GM19463 (cell line): ENCODE data around the gene NRF1.
"Not testable (repeated sequence)": the region's sequence is repeated elsewhere in the genome, so short reads cannot be mapped to it uniquely, and the experiment has no call there.

Source experiments
- ATAC-seq: cut with Tn5 transposase; IDR thresholded peaks from one replicate; pipeline ENCODE4 v1.9.1; 2021; ENCODE audit warnings: mild to moderate bottlenecking, moderate library complexity; ENCODE audit not compliant: unreplicated experiment

Gene NRF1

DNA sequence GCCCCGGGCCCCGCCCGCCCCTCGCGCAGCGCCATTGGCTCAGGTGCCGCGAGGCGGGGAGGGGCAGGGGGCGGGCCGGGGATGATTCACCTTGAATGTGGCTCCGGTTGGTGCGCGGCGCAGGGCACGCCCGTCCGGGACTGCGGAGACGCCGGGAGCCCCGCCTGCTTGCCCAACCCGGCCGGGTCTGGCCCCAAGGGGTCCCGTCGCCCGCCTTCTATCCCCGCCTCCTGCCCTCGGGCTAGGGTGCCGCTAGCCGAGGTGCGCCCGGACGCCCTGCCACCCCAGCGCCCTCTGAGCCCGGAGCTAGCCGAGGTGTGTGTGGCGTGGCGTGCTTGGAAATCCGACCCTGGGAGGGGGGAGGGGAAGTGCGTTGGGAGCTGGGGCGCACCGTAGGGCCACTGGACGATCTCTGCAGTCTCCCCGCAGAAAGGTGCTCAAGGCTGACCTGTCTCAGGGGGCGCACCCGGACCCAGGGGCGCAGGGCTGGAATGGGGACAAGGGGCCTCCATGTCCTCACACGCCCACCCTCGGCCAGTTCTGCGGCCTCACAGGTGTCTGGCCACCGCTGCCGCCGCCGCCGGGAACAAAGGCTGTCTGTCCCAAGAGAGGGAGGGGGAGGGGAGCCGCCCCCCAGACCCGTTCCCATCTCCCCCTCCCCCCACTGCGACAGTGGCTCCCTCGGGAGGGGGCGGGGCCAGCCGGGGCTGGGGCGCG, 168.9 kb downstream of the NRF1 start:
- ATAC-seq = peak; percentile 40

DNA sequence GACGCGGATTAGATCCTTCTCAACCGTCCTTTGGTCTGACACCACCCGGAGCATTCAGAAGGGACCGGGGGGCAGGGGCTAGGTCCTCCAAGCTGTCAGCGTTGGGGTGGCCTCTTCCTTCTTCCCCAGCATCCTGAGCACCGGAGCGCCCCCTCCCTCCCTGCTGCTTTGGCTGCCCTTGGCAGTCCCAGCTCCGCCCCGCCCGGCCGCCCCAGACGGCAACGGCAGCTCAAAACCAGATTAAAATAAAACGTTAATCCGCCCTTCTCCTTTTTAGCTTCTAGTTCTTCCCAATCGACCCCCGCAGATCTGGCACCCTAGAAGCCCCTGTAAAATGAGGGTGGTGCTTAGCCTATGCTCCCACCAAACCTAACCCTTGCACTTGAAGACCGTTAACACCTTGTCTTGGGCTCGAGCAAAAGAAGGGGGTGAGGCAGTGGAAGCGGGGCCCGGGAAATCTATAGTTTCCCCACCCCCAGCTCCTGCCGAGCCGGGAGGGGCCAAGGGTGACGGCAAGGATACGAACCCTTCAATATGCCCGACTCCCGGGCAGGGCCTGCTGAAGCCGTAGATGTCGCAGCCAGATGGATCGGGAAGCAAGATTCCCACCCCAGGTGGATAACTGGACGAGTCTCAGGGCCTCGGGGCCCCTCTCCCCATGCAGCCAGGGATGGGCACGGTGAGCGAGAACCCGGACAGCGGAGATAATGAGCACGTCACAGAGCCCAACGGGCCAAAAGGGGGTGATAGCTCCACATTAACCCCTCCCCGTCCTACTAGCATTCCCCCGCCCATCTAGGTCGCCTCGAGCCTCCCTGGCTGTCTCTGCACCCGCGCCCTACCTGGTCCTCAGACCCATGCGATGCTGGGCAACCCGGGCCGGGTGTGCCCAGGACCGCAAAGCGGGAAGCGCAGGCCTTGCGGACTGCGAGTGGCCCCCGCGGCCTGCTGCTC, 169.7 kb downstream of the NRF1 start:
- no peak for ATAC-seq

- ATAC-seq = no peak
Observed at GRCh38 chr7:129781928-129782817, 170.7 kb downstream of the NRF1 start.

DNA sequence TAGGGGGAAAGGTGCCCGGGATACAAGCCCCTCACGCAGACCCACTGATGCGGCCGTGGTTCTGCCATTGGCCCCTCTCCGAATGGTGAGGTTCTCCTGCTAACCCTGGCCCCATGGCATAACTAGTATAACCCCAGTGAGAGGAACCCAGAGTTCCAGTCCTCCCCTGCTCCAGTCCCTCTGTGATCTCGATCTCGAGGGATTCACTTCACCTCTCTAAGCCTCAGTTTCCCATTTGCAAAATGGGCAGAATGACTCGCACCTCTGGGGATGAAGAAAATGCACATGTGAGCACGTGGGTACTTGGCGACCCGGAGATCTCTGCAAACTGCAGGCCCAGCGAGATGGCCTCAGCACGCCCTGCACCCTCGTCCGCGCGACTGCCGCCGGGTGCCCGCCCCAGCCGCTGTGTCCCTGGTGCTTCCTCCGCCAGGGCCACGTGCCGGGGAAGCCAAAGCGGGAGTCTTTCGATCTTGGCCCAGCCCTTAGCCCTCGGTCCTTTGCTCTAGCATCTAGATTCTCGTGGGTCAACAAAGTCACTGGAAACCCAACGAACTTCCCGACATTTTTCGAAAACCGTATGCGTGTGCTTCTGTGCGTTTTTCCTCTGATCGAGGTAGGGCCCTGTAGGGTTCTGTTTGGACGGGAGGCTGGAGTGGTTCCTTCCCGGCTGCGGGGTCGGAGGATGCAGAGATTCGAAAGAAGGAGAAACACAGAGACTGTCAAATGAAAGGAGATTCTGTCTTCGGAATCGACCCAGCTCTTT, 171.5 kb downstream of the NRF1 start:
- no peak for ATAC-seq

GRCh38 chr7:129783584-129783919, 172.0 kb downstream of the NRF1 start:
- ATAC-seq = no peak

DNA sequence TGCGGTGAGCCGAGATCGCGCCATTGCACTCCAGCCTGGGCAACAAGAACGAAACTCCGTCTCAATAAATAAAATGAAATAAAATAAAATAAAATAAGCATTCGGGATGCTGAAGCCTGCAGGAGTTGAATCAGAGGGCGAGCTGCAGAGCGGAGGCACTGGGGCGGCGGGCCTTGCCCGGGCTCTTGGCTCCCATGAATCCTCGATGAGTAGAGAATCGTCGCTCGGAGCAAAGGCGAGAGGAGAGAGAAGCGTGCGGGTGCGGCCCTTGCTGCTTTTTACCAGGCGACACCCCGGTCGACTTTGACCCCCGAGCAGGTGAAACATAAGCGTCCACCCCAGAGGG, 172.9 kb downstream of the NRF1 start:
- no peak for ATAC-seq

DNA sequence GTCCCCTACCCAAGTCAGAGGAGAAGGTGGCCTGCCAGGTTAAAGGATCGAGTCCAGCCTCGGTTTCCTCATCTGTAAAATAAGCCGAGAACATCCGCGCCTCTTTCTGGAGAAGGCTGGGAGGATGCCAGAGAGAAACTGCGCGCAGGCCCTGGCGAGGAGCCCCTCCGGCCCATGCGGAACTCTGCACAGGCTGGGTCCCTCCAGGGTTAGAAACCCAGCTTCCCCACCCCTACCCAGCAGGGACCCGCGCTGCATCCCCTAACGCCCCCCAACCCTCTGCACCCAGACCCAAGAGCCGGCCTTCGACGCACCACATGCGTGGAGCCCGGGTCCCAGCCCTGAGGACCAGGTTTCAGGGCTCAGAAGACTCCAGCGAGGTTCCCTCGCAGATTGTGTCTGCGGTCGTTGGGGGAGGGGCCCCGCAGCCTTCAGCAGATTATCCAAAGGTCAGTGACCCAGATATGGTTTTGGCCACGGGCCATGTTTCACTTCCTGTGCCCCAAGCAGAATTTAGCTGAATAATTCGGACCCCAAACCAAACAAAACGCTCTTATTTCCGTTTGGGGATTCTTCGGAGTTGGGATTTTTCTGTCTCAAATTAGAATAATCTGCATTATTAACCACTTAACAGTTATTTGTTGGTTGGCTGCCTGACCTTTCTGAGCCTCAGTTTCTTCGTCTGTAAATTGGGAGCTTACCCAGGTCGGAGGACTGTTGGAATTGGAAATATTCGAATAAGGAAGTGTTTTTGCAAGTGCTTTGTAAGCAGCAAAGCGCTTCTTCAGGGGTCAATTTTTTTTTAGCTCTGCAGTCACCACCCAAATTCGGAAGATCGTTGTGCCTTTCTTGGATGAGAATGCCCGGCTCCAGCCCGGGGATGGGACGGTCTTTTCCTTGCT, 173.5 kb downstream of the NRF1 start:
- no peak for ATAC-seq

DNA sequence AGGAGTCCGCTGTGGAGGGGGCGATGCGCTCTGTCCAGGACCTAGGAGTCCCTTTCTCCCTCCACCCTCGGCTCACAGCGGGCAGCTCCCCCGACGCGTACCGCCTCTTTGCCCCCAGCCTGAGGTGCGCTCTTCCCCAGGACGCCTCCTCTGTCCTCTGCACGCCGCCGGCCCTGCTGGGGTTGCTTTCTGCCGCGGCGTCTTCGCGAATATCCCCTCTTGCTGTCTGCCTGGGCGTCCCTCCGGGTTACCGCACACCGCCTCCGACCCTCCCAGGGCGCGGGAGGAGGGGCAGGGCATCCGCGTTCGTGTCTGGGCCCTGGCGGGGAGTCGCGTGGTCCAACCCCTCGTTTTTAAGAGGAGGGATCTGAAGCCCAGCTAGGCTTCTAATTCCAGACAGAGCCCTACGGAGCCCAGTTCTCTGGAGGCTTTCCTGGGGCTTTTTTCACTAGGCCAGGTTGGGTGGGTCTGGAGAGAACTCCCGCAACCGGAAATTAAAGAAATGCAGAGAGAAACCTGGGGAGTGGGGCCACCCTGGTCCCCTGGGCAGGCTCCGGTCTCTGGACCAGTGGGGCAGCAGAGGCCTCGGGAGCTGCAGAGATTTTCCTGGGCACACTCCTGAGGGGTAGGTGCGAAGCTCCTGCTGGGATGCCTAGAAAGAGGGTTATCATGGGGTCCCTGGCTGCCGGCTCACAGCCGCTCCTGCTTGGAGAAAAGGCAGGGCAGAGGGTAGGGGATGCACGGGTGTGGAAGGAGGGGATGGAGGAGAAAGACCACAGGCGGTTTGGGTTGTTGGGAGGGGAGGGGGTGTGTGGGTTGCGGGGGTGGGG, 174.4 kb downstream of the NRF1 start:
- ATAC-seq = no peak

DNA sequence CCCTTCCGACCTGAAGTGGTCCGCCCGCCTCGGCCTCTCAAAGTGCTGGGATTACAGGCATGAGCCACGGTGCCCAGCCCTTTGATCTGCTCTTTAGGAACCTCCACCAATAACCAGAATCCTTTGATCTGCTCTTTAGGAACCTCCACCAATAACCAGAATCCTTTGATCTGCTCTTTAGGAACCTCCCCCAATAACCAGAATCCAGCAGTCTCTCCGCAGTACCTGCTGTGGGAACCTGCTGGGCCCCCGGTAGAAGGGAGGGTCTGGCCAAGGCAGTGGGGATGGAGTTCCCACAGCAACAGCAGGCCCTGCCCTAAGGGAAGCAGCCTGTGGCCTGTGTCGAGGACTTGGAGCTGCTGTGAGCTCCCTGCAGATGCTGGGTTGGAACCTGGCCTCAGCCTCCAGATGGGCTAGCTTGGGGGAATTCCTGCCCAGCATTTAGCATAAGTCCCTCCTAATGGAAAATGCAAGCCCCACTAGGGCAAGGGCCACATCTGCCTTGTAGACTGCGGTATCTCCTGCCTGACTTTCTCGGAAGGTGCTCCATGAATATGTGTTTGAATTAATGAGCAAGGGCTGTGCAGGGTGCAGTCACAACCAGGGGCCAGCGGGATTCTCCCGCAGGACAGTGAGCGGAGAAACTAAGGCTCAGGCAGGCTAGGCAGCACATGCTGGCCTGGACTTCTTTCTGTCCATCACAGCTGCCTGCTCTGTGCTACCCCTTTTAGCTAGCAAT, 175.5 kb downstream of the NRF1 start:
- no peak for ATAC-seq

DNA sequence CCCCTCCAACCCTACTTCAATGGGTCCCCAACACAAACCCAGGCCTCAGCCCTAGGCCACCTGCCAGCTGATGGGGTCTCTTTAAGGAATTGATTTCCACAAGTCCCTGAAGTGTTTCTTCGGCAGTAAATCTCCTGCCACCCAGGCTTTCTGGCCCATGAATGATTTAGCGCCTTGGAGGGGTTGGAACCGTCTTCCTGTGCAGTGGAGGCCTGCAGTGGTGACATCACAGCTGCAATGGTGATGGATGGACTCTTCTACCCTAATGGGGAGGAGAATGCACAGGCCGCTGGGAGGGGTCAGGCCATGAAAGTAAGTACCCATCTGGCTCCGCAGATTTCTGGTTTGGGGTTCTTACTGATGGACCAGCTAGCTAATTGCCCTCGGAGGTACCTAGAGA, 177.5 kb downstream of the NRF1 start:
- no peak for ATAC-seq

DNA sequence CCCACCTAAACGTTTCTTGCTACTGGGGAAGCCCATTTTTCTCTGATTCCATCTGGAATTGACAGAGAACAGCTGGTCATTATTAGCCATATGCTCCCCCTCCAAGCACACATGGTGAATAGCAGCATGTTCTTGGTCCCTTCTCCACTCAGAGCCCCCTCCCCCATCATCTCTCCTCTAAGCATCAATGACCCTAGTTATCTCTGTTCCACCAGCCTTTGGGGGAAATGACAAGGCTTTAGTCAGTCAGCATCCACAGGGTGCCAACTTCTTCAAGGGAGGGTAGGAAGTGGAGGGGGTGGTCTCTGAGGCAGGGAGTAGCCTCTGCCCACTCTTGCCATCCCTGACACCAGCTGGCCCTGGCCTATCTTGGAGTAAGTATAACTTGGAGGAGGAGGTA, 178.1 kb downstream of the NRF1 start:
- no peak for ATAC-seq

DNA sequence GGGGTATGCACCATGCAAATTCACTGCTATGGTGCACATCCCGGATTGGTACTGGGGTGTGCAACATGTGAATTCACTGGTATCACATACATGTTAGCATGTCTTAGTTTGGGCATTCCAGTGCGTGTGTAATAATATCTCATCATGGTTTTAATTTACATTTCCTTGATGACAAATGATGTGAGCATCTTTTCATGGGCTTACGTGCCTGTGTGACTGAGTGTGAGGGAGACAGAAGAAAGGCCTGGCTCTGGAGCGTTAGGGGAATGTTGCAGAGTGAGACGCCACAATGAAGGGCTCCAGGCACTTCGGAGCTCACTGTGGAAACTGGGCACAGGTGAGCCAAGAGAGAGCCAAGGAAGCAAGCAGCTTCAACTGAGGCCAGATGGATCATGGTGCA, 178.6 kb downstream of the NRF1 start:
- ATAC-seq = no peak

DNA sequence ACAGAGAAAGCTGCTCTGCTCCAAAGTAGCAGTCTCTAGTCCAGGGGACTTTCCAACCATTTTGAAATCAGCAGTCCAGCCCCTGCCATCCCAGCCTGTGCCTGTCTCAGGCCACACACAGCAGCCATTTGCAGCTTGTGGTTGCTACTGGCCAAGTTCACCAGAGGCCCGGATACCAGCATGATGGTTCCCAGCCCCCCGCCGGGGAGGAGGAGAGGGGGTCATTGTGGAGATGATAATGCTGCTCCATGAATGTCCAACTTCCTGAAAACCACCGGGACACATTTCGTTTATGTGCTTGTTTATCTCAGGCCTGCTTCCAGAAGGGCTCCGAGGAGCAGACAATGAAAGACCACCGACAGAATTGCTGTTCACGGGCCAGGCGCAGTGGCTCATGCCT, 181.2 kb downstream of the NRF1 start:
- no peak for ATAC-seq

DNA sequence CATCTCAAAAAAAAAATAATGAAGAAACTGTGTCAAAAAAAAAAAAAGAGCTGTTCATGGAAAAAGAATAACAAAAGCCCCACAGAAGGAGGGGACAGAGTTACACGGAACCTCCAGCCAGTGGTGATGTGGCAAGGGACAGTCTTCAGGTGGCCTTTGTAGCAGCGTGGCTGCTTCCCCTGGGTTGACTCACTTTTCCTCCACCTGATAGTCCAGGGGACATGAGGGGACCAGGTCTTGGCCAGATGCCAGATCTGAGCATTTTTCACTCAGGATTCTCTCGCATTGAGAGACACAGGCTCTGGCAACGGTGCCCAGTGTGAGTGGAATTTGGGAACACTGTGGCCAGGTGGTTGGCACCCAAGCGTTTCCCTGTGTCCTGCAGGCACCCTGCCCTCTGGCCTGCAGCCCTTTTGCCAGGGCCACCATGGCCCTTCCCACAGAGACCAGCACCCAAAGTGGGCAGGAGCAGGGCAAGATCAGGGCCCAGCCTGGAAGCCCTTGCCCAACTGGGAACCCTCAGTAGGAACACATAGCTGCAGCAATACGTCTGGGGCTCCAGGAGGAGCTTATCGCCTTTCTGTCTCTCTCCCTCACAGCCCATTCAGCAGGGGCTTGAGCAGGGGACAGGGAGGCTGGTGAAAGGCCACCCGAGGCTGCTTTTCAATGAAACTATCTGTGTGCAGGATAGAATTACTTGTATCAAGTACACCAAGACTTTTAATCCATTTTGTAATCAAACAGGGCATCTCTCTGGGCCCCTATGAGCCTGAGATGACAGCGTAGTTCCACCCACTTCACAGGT, 182.2 kb downstream of the NRF1 start:
- ATAC-seq = no peak

DNA sequence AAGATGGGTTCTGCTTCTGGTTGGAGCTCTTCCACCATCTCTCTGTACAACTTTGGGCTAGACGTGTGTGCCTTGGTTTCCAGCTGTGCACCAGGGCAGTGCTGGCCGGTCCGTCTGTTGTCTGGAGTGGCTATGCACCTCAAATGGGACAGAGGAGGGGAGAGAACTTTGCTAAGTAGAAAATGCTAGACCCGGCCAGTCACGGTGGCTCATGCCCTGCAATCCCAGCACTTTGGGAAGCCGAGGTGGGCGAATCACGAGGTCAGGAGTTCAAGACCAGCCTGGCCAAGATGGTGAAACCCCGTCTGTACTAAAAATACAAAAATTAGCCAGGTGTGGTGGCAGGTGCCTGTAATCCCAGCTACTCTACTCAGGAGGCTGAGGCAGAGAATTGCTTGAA, 182.9 kb downstream of the NRF1 start:
- ATAC-seq = not testable (repeated sequence)

DNA sequence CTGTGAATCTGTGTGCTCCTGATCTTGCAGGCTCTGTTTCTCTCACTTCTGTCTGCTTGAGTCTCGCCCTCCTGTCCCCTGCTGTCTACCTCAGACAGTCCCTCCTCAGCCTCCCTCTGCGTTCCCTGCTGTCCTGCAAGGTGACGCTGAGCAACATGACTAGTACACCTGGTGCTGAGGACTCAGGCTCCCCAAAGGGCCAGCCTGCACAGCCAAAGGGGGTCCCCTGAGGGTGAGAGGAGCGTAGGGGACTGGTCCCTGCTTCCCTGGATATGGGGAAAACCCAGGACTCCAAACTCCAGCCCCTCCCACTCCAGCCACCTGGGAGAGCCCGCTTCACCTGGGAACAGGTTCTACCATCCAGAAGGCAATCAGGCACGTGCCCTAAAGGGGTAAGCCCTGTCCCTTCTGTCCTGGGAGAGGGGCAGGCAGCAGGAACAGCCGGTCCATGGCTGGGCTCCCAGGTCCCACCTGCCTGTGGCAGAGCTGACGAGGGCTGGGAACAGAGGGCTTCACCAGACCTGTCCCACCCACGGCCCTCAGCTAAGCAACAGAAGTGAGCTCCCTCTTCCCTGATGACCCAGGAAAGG, 184.8 kb downstream of the NRF1 start:
- no peak for ATAC-seq

DNA sequence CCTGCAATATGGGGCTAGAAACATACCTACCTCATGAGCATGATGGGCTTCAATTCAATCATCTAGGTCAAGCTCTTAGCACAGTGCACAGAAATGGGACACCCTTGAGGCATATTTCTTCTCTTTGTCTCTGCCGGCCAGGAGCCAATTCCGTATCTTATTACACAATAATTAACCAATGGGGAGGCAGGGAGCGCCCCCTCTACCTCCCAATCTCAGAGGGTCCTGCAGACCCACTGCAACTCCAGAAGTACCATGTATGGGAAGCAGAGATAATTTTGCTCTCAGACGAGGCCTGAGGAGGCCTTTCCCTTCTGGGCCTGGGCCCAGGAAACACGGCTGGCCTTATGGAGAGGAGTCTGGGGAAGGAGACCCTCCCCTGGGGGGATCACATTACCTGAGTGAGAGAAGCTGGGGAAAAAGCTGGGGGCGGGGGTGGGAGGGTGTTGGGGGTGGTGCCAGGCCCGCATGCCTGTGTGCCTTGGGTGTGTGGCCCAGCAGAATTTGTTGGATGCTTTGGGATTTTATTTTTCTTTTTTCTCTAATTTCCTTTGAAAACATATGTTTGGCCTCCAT, 185.8 kb downstream of the NRF1 start:
- ATAC-seq = no peak
